GM18520 (cell line): ENCODE data around the gene EFNA5.

Experiments used
- ATAC-seq: cut with Tn5 transposase; IDR thresholded peaks from one replicate; pipeline ENCODE4 v1.9.1; 2021; ENCODE audit not compliant: unreplicated experiment

Gene EFNA5

DNA sequence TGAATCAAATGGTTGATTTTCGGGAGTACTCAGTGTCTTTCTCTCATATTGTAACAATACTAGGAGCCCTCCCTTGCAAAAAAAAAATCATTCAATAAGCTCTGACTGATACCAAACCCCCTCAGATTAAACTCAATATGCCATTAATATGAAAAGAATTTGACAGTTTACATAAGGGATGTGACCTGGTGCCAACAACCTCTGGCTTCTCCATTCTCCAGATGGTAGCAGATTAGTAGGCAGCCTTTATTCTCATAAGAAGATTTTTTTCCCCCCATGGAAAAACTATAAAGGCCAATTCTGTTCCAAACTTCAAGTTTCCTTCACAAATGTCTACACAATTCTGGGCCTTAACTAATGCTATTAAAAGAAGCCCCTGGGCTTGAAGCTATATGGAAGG lies 96.5 kb downstream of the EFNA5 start:
- ATAC-seq = no peak

DNA sequence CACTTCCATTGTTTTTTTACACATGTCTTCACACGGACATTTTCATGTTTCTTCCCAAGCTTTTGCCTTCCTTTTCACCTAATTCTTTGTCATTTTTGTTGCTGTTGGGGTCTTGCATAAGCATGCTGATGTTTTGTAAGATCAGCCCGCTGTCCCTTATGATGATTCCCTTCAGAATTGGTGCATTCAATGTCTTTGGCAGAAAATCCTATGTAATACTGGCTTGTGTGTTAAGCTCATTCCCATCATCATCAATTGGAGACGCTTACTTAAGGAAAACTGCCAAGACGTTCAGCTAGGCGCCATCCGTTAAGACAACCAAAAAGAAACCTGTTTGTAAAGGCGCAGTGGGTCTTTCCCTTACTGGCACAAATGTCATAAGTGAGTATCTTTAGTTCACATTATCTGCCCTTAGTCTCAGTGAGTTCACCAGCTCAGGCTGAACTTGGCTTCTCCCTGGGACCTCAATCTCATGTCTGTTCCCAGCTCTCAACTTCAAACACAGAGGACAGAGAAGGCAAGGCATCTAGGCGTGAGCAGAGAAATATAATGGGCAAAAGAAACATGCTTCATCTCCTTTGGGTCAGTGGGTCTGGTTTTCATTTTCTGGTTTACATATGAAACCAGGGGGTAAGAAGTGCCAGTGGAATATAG lies 97.9 kb downstream of the EFNA5 start:
- no peak for ATAC-seq

DNA sequence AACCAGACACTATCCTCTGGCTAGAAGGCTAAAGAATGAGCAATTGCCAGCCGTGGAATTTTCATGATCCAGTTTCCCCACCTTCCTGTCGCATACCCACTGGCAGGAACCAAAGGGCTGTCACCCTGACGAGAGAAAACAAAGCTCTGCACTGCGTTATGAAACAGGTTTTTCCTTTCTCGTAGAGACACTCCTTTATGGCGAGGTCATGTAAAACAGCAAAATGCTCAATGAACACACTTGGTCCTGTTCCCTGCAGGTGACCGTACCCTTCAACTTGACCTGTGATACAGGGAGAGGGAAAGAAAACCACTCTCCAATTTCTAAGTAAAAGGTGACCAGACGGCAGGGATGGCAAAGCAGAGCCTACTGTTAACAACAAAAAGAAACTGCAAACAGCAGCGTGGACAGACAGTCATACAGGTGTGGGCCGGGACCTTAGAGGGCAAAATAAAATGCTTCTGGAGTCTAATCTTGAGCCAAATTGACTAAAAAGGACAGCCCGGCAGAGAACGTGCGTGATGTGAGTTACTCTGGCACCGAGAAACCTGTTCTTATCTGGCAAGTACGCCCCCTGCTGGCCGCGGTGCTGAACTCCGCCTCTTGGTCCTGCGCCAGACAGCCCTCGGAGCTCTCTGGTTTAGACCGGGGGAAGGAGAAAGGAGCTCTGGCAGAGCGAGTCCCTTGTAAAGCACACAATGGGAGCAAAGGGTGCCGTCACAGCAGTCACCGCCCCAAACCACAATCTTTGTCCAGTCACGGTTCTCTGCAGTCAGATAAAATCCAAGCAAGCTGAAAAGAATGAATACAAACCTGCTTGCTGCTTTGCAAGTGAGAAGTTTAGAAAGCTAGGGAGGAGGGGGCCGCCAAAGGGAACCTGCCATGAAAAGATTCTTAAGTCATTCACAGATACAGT lies 98.9 kb downstream of the EFNA5 start:
- ATAC-seq = peak; percentile 48

DNA sequence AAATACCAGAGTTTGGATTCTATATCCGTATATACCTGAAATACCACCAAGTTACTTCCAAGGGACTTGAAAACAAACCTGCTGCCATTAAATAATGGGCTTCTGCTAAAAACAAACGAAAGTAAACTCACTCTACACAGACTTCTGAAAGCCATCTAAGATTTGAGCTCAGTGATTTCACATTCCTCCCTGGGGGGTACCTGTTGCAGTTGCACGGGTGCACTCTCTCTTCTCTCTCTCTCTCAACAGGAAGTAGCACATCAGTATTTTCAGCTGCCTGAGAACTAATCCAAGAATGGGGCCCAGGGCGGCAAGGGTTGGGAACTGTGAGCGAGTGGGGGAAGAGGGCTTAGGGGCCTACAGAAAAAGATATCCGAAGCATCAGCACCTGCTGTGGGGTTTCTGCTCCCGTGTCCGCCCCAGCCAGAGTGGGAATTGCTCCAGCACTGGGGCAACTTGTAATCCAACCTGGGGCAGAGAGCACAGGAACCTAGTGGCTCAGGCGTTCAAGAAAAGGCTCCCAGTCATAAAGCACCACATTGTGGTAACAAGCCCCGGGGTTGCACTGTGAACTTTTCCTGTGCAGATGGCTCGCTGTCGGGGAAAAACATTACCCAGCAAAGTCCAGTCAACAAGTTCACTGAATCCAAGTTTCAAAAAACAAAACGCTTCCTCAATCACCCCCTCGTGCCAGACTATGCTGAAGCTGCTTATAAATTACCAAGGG lies 99.8 kb downstream of the EFNA5 start:
- ATAC-seq = peak; percentile 88

DNA sequence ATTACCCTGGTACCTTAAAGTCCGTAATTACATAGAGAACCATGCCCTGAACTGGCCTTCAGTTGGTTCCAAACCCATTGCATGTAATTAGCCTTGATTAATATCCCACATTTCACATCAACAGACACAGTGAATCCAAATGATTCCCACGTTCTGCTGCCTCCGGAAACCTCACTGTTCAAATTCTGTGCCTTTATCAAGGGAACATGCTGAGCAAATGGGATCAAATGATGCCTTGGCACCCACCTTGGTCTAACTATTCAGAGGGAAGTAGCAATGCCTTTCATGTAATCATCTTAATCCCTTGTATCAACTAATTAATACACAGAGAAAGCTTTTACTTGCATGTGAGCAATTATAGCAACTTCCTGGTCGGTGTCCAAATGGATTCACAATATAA lies 100.6 kb downstream of the EFNA5 start:
- no peak for ATAC-seq

DNA sequence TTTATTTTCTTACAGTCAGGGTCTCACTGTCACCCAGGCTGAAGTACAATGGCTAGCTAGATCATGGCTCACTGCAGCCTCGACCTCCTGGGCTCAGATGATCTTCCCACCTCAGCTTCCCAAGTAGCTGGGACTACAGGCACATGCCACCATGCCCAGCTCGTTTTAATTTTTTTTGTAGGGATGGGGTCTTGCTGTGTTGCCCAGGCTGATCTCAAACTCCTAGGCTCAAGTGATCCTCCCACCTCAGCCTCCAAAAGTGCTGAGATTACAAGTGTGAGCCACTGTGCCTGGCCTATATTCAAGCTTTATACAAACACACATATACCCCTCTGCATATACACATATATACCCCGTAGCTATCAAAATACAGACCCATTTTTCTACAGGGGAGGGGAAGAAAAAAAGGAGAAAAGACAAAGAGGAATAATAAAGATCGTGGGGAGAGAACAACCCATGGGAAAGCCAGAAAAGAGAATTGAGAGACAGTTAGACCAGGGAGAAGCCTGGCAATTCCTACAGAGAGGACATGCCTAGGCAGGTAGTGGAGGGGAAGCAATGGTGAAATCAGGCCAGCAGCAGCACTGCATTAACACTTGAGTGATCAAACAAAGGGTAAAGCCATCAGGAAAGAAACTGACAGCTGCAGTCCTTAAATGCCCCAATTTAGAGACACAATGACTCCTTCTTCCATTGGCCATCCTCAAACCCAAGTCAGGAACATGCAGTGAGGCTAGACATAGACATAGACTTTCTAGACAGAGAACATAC lies 102.7 kb downstream of the EFNA5 start:
- ATAC-seq = no peak

DNA sequence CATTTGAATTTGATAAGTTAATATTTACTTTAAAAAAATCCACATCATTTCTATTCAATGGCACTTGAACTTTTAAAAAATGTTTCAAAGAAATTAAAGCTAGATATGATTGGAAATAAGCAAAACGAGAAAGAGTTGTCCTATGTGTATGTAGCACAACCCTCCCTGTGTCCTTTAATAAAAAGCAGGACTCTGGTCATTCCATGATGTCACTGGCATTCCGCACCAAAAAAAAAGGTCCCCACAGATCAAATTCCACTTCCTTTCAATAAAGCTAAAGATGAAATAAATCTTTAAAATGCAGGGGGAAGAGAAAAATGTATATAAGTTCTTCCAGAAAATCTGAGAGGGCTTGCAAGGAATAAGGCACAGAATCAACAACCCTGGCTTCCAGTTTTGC lies 103.8 kb downstream of the EFNA5 start:
- ATAC-seq = no peak

DNA sequence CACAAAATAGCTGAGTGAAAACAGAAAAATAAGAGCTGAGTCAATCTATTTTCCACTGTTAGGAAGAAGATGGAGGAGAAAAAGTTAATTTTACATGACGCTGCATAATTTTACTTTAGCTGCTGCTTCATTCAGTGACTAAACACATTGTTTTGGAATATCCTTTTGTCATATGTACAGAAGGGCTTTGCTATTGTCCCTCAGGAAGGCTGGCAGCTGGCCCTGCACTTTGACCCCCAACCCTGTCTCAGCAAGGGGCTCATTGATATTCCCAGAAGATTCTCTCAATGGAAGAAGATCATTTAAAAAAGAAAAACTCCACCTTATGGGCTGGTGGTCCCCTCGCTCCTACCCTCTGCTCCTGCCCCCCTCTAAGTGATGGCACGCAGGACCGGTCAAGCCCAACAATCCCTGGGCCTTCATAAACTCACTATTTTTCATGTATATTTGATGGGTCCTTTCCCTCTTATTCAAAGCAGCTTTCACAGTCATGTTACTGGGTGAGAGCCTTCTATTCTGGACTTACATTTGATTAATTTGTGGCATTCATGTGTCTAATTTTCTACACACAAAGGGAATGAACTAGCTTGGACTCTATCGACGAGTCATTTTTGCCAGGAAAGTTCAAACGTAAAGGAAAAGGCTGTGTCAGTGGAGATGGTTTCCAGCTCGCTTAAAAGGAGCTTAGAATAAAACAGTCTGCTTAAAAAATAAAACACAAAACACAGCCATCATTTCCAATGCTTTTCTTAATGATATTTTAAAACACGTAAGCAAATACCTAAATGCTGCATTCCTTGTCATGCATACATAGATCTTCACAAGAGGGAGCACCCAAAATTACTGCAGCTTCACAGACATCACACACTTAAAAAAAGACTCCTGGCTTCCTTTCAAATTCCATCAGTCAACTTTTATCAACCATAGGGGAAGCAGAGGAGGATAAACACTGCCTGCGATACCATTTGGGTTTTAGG lies 104.7 kb downstream of the EFNA5 start:
- ATAC-seq = no peak

DNA sequence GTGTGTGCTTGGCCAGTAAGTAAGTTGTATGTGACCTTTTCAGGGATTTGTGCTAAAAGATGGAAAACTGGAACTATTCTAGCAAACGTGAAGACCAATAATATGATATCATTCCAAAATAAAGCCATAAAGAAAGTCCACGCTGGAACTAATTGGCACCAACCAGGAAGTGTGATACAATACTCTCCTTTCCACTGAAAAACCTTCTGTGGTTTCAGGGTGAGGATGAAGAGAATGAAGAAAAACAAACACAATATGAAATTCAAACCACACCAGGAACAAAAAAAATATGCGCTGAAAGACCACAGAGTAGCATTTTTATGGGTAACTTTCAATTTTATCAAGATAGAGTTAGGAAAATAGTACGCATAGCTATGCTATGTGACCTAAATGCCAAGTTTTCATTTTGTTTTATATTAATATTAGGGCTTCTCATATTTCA lies 105.8 kb downstream of the EFNA5 start:
- ATAC-seq = no peak

DNA sequence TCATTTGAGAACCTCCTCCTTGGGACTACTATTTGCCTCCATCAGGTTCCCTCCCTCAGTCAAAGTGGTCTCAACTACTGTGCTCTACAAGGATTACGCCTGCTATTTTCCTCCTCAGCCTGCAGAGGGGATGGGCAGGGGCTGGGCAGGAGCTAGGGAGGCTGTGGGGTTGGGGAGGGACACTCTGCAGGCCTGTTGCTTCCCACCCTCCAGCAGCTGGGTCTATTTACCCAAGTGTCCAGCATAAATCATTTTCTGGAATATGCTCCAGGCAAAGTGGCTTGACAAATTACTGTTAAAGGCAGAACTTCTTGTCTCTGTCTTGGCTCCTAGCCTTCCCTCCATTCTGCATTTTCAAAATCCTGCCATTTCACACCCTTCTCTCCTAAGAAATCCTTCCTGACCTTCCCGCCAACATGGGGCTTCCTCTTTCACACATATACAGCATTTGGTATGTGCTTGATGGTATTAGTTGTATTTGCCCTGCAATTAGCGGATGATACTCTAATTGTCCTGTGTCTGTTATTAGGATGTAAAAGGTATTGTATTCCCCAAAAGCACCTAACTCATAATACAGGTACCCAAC lies 106.7 kb downstream of the EFNA5 start:
- ATAC-seq = no peak

DNA sequence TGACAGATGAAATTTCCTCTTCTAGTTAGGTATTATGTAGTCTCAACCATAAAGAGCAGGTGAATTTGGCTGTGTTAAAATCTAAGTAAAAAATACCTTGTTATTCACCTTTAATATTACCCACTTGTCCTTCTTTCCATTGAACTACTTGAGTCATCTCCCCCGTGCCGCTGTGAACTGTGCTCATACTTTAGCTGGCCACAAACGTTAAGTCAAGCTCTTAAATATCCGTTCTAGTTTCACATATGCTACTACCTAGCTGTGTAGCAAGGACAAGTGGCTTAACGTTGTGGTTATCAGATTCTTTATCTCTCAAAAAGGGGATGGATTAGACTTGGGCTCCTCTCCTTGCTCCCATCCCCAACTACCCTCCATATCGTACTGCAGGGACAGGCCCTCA lies 110.4 kb downstream of the EFNA5 start:
- no peak for ATAC-seq

DNA sequence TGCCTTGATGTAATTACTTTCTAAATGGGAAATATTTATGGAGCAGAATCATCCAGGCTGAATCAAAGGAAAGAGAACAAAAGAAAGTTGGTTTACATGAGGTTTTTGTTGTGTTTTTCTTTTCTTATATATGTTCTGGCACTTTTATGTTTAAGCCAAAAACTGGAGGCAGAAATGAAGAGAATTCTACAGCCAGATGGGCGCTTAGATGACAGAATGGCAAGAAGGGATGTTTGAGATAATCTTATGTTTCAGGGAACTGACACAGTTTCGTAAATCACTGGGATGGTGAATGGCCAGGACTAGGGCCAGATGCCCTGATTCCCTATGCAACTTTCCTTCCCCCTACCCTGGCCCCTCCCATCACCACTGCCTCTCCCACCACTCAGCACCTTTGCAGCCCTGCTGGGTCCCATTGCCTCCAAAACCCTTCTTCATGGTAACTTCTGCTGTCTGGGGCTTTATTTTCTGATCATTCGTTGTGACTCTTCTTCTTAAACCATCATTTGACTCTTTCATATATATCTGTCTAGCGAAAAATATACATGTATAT lies 111.8 kb downstream of the EFNA5 start:
- ATAC-seq = no peak

DNA sequence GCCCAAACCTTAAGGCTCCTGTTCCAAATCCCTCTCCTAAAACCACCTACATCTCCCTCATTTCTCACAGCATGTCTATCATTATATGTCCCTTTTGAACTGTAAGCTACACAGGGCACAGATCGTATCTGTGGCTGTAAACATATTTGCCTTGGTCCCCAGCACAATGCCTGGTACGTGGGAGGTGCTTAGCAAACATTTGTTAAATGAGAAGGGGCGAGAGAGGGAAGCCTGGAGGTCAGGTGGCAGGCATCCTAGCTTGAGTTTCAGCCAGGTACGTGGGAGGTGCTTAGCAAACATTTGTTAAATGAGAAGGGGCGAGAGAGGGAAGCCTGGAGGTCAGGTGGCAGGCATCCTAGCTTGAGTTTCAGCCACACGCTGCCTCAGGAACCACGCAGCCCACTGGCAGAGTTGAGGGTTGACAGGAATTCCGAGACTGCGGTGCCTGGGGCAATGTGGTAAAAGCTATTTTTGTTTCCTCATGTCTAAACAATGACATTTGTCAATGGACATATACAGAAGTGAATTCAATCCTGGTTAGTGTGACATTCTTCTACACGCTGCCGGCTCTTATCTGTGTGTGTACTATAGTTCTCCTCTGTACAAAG lies 113.6 kb downstream of the EFNA5 start:
- ATAC-seq = no peak

DNA sequence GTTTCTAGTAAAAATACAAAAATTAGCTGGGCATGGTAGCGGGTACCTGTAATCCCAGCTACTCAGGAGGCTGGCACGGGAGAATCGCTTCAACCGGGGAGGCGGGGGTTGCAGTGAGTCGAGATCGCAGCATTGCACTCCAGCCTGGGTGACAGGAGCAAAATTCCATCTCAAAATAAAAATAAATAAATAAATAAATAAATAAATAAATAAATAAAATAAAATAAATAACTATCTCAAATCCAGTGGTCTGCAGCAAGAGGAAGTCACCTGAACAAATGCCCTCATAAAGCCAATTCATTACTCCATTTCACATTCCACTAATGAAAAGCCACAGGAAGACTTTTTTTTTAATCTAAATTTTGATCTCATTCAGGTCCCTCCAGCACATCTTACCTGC lies 114.2 kb downstream of the EFNA5 start:
- no peak for ATAC-seq

DNA sequence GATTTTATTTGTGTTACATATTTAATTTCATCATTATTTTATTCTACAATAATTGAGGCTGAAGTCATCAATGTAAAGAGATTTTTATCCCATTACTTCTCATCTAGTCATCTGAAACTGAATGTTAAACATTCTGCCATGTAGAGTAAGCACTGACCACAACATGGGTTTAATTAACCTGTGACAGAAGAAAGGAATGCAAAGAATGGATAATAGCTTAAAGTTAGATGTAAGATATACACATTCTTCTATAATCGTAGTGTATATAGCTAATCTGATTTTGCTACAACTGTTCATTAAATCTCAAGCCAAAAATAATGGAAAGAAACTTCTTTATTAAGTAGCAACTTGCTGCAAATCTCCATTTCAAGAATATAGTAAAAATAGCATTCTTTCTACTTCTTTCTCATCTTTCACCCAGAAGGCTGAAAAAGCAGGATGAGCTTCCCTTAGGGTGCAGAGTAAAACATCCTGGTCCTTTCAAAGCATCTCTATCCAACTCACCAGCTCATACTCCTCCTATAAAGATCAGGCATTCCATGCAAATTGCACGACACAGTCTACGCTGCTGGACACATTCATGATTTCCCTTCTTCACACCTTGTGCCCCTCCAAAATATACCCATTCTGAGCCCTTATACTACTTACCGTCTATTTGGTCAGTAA lies 115.2 kb downstream of the EFNA5 start:
- no peak for ATAC-seq

DNA sequence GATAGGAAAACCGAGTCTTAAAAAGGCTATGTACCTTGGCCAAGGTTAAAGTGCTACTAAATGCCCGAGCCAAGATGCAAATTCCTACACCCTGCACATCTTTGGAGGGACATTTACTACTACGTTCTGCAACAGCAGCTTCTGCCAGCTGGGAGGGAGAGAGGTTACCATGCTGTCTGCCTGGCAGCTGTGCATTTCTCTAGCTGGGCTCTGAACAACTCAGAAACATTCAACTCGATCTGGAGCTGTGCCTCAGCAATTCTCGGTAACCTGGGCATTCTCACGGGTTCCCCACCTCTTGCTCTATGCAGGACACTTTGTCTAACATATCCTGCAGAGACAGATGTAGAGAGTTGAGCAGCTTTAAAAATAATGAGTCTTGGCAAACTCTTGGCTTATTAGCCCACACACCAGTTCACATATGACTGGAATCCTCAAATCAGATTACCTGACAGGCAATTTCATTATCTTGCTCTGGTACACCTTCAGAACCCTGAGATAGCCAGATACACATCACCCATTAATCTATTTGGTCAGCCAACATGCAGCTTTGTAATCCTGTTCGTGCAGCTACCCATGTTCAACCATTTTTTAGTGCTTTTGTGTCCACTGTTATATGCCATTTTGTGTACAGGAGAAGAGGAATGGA lies 115.8 kb downstream of the EFNA5 start:
- ATAC-seq = no peak

DNA sequence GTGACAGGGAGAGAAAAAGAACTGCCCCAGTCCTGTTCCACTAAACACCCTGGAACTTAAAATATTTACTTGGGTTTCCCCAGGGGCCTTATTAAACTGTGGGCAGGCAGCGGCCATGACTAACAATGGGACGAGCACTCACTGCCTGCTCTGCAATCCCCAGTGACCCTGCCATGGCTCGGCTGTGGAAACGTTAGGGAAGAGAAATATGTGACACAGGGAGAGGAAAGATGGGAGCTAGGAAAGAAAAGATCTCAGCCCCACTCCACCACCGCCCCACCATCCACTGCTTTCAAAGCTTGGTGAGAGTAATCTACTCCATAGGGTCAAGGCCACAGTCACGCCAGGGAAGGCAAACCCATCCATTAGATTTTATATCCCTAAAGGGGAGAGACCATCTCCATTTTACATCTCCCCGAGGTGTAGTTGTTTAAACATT lies 117.6 kb downstream of the EFNA5 start:
- ATAC-seq = no peak

DNA sequence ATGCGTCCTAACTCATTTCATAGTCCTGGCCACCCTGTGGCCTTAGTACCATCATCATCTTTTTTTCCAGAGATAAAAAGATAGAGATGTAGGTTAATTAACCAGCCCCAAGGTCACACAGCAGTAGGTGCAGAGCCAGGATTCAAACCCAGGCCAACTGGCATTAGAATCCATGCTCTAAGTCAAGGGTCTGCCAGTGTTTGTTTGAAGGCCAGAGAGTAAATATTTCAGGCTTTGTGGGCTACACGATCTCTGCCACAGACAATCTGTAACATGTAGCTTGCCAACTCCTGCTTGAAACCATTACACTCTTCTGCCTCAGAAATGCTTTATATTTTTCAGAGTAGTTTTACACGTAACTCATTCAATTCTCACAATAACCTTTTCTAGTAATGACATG lies 119.6 kb downstream of the EFNA5 start:
- ATAC-seq = no peak
